Measurements from ENCODE around the gene KRT31. TPM values are rescaled to one million over a fixed set of nuclear protein-coding genes. Genes with fewer than 3 reads are reported as not detected.

KRT31 gene
- total RNA-seq, 1 experiment from 2014 or later = not detected

- Histone ChIP-seq H3K4me2 (ENCODE audit: low read length) (peak overlapping the region; percentile 60), H3K9me3 (ENCODE audit: control insufficient read depth in 1 of 2, insufficient read depth in 1 of 2, low read depth in 1 of 2, low read length in 2 of 2) (peaks cover 0 to 3% of the 10 kb centered on the region in 2 experiments; a peak in 1 of 4 replicates), H3K4me3 (replicated peaks in 1 of 2; ENCODE audit: low read depth in 1 of 2, low read length in 2 of 2) (no peak overlapping the region), H3K9ac (ENCODE audit: low read length) (peak overlapping the region; percentile 60), H3K27me3 (ENCODE audit: insufficient read depth, low read length) (no peaks in the 10 kb centered on the region), H3K9me2 (ENCODE audit: insufficient read depth) (no peaks in the 10 kb centered on the region), H3K4me1 (ENCODE audit: control insufficient read depth in 1 of 2, insufficient read depth in 2 of 2, low read length in 2 of 2) (peaks cover 43 to 73% of the 10 kb centered on the region in 2 experiments), H4K20me1 (ENCODE audit: insufficient read depth) (no peaks in the 10 kb centered on the region), H3K27ac (ENCODE audit: low read depth, low read length) (peak overlapping the region; percentile 78), H3K36me3 (ENCODE audit: control insufficient read depth in 1 of 2, insufficient read depth in 2 of 2, low read length in 2 of 2) (peaks cover 0 to 4% of the 10 kb centered on the region in 2 experiments; a peak in 1 of 4 replicates), H3K79me2 (ENCODE audit: insufficient read depth, low read length) (no peaks in the 10 kb centered on the region), H2AFZ (ENCODE audit: low read depth, low read length, poor library complexity, severe bottlenecking) (no peak overlapping the region)
- POLR2A ChIA-PET = interaction anchor here (0.8 to 1.9 kb wide), 7 partner anchors 9 to 145 kb away, joined by 3 to 5 read pairs (median 3); partner anchors contain the start of gene KRT19
- RAD21 ChIA-PET (ENCODE audit: low non-redundant PET in 1 of 2, low total read pairs in 2 of 2, uncharacterized antibody in 2 of 2, unreplicated experiment in 2 of 2) = interaction anchor here (1.0 to 2.3 kb wide), 7 partner anchors 92 to 494 kb away, joined by 3 to 7 read pairs (median 5); no protein-coding TSS in a partner anchor
- intact Hi-C loops (cut with micrococcal nuclease) = loop anchor here (1.0 to 10.0 kb wide), 4 partner anchors 145 to 599 kb away; no protein-coding TSS in a partner anchor
- no TSS peak for BruUV-seq (replicated peaks)
- DNase-seq (ENCODE audit: low read depth, low spot score) (peak; percentile 99), ATAC-seq (peak; percentile 84)
- CTCF ChIA-PET = interaction anchor here (1.1 to 2.9 kb wide), 5 partner anchors 14 to 259 kb away, joined by 3 to 16 read pairs (median 7); no protein-coding TSS in a partner anchor
- TF ChIP-seq SRF (IDR thresholded peaks at IDR 0.05; ENCODE audit: low read depth) (peak; percentile 100), TCF7L2 (IDR thresholded peaks at IDR 0.05; ENCODE audit: borderline replicate concordance, extremely low read depth, insufficient read depth, insufficient read length) (peak; percentile 100), CTCF (IDR thresholded peaks at IDR 0.05 in 2 of 3, conservative IDR thresholded peaks at IDR 0.05 in 1 of 3; ENCODE audit: borderline replicate concordance in 1 of 3, insufficient read depth in 1 of 3, low read depth in 2 of 3, low read length in 2 of 3) (no peak), ZBTB33 (IDR thresholded peaks at IDR 0.05; ENCODE audit: extremely low read depth, insufficient replicate concordance, low read length) (no peak), SIN3A (IDR thresholded peaks at IDR 0.05; ENCODE audit: low read depth) (peak; percentile 94; the same call in 1 of the 2 replicates), EZH2phosphoT487 (IDR thresholded peaks at IDR 0.05; ENCODE audit: borderline replicate concordance) (no peak), ZNF274 (IDR thresholded peaks at IDR 0.05; ENCODE audit: low read depth, low read length) (no peak), CBX3 (IDR thresholded peaks at IDR 0.05; ENCODE audit: low read depth) (peak; percentile 93; the same call in 1 of the 2 replicates), MAX (IDR thresholded peaks at IDR 0.05) (peak; percentile 81), EZH2 (IDR thresholded peaks at IDR 0.05) (no peak), SP1 (IDR thresholded peaks at IDR 0.05; ENCODE audit: low read depth) (peak; percentile 100), FOSL1 (IDR thresholded peaks at IDR 0.05; ENCODE audit: low read depth) (peak; percentile 100), POLR2AphosphoS5 (IDR thresholded peaks at IDR 0.05; ENCODE audit: low read depth, low read length) (peak; percentile 60), CEBPB (IDR thresholded peaks at IDR 0.05; ENCODE audit: low read depth) (peak; percentile 98), YY1 (IDR thresholded peaks at IDR 0.05; ENCODE audit: extremely low read depth, insufficient replicate concordance, low read depth, low read length) (peak; percentile 62), ELF1 (IDR thresholded peaks at IDR 0.05; ENCODE audit: borderline replicate concordance, low read depth) (no peak; the same call in 1 of the 2 replicates), ZFX (IDR thresholded peaks at IDR 0.05) (no peak), JUND (IDR thresholded peaks at IDR 0.05) (peak; percentile 100)
- TF ChIP-seq, protein P1, sequence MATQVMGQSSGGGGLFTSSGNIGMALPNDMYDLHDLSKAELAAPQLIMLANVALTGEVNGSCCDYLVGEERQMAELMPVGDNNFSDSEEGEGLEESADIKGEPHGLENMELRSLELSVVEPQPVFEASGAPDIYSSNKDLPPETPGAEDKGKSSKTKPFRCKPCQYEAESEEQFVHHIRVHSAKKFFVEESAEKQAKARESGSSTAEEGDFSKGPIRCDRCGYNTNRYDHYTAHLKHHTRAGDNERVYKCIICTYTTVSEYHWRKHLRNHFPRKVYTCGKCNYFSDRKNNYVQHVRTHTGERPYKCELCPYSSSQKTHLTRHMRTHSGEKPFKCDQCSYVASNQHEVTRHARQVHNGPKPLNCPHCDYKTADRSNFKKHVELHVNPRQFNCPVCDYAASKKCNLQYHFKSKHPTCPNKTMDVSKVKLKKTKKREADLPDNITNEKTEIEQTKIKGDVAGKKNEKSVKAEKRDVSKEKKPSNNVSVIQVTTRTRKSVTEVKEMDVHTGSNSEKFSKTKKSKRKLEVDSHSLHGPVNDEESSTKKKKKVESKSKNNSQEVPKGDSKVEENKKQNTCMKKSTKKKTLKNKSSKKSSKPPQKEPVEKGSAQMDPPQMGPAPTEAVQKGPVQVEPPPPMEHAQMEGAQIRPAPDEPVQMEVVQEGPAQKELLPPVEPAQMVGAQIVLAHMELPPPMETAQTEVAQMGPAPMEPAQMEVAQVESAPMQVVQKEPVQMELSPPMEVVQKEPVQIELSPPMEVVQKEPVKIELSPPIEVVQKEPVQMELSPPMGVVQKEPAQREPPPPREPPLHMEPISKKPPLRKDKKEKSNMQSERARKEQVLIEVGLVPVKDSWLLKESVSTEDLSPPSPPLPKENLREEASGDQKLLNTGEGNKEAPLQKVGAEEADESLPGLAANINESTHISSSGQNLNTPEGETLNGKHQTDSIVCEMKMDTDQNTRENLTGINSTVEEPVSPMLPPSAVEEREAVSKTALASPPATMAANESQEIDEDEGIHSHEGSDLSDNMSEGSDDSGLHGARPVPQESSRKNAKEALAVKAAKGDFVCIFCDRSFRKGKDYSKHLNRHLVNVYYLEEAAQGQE (IDR thresholded peaks at IDR 0.05; ENCODE audit: low read depth) = no peak
Measured at GRCh38 chr17:41404024-41404671, 6.7 kb upstream of the KRT31 start.

Measured in HCT116 (cell line).